ENCODE results near the gene MYOM3. TPM values are rescaled to one million over a fixed set of nuclear protein-coding genes. Genes with fewer than 3 reads are reported as not detected.

Gene MYOM3
- total and polyA plus RNA-seq, 2 of the 13 experiments (the other 11 are each of a cell fraction or from before 2014, with no cell fraction given) = 5.8 to 15.3 TPM

DNA sequence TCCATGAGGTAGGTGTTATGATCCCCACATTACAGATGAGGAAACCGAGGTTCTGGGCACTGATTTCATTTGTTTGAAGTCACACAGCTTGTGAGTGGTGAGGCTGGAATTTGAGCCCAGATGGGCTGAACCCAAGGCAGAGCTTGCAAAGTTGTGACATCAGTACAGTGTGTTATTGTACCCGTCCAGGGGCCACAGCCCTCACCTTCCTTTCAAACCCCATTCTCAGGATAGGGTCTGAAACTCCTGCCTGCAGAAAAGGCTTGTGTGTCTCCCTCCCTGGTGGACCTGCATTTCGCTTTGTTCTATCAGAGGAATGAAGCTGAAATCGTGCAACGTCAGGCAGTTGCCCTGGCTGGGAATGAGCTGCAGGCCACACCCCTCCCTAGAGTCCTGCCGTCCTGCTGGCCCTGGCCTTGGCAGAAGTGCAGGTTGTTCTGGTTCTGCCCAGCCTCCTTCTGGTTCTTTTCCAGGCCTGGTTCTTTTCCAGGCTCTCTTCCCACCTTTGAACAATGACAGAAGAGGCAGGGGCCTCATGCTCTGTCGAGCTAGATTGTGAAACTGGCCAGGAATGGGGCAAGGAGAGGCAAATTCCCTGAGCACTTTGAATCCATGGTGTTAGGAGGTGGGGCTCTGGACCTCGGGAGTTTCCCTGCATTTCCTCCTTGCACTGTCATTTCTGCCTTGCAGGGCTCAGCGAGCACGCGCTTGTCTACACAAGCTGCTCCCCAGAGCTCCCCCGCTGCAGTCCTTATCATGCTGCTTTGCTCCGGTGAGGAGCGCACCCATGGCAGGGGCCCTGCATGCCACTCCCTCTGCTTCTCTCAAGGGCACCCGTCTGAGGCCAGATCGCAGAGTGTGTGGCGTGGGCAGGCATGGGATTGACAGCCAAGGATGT, 8.2 kb upstream of the MYOM3 start (continued):
- TF ChIP-seq, protein P1, sequence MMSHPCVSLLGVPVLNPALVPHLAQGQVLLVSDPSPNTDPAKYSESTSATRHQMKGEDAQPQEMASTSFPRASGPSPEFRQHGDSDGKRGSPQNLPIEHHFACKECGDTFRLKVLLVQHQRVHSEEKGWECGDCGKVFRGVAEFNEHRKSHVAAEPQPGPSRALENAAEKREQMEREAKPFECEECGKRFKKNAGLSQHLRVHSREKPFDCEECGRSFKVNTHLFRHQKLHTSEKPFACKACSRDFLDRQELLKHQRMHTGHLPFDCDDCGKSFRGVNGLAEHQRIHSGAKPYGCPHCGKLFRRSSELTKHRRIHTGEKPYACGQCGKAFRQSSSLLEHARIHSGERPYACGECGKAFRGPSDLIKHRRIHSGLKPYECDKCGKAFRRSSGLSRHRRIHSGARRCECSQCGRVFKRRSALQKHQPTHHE (CRISPR knock-in tag; IDR thresholded peaks at IDR 0.05; ENCODE audit: borderline replicate concordance) = no peak
- no peak for TF ChIP-seq SIN3B (IDR thresholded peaks at IDR 0.05; ENCODE audit: low read length)
- no peak for TF ChIP-seq ZNF883 (CRISPR knock-in tag; IDR thresholded peaks at IDR 0.05; ENCODE audit: not compliant biosample characterization)
- TF ChIP-seq ZNF350 (CRISPR knock-in tag; IDR thresholded peaks at IDR 0.05; ENCODE audit: borderline replicate concordance, low read depth) = peak; percentile 21; the same call in 1 of the 2 replicates
- no peak for TF ChIP-seq MTF2 (CRISPR knock-in tag; IDR thresholded peaks at IDR 0.05; ENCODE audit: borderline replicate concordance)
- TF ChIP-seq, protein P2, sequence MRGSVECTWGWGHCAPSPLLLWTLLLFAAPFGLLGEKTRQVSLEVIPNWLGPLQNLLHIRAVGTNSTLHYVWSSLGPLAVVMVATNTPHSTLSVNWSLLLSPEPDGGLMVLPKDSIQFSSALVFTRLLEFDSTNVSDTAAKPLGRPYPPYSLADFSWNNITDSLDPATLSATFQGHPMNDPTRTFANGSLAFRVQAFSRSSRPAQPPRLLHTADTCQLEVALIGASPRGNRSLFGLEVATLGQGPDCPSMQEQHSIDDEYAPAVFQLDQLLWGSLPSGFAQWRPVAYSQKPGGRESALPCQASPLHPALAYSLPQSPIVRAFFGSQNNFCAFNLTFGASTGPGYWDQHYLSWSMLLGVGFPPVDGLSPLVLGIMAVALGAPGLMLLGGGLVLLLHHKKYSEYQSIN (CRISPR knock-in tag; IDR thresholded peaks at IDR 0.05; ENCODE audit: borderline replicate concordance) = no peak
- TF ChIP-seq ZNF317 (CRISPR knock-in tag; IDR thresholded peaks at IDR 0.05) = peak; percentile 54; the same call in 1 of the 2 replicates
- TF ChIP-seq ZEB1 (IDR thresholded peaks at IDR 0.05; ENCODE audit: insufficient replicate concordance, low read depth) = no peak
- no peak for TF ChIP-seq FOXC1 (CRISPR knock-in tag; IDR thresholded peaks at IDR 0.05; ENCODE audit: borderline replicate concordance)
- no peak for TF ChIP-seq TCF7L2 (IDR thresholded peaks at IDR 0.05; ENCODE audit: low read depth, low read length)
- no peak for TF ChIP-seq RBM39 (IDR thresholded peaks at IDR 0.05; ENCODE audit: low read depth, low read length, poor library complexity, severe bottlenecking)
- 0 out of 2 replicates have a peak, but pooled peaks have one; percentile 36 for TF ChIP-seq RFXANK (CRISPR knock-in tag; IDR thresholded peaks at IDR 0.05)
- TF ChIP-seq, protein P3, sequence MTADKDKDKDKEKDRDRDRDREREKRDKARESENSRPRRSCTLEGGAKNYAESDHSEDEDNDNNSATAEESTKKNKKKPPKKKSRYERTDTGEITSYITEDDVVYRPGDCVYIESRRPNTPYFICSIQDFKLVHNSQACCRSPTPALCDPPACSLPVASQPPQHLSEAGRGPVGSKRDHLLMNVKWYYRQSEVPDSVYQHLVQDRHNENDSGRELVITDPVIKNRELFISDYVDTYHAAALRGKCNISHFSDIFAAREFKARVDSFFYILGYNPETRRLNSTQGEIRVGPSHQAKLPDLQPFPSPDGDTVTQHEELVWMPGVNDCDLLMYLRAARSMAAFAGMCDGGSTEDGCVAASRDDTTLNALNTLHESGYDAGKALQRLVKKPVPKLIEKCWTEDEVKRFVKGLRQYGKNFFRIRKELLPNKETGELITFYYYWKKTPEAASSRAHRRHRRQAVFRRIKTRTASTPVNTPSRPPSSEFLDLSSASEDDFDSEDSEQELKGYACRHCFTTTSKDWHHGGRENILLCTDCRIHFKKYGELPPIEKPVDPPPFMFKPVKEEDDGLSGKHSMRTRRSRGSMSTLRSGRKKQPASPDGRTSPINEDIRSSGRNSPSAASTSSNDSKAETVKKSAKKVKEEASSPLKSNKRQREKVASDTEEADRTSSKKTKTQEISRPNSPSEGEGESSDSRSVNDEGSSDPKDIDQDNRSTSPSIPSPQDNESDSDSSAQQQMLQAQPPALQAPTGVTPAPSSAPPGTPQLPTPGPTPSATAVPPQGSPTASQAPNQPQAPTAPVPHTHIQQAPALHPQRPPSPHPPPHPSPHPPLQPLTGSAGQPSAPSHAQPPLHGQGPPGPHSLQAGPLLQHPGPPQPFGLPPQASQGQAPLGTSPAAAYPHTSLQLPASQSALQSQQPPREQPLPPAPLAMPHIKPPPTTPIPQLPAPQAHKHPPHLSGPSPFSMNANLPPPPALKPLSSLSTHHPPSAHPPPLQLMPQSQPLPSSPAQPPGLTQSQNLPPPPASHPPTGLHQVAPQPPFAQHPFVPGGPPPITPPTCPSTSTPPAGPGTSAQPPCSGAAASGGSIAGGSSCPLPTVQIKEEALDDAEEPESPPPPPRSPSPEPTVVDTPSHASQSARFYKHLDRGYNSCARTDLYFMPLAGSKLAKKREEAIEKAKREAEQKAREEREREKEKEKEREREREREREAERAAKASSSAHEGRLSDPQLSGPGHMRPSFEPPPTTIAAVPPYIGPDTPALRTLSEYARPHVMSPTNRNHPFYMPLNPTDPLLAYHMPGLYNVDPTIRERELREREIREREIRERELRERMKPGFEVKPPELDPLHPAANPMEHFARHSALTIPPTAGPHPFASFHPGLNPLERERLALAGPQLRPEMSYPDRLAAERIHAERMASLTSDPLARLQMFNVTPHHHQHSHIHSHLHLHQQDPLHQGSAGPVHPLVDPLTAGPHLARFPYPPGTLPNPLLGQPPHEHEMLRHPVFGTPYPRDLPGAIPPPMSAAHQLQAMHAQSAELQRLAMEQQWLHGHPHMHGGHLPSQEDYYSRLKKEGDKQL (CRISPR knock-in tag; IDR thresholded peaks at IDR 0.05; ENCODE audit: low read depth) = no peak
- TF ChIP-seq ZNF282 (IDR thresholded peaks at IDR 0.05; ENCODE audit: partially characterized antibody) = no peak
- TF ChIP-seq ZNF207 (IDR thresholded peaks at IDR 0.05; ENCODE audit: borderline replicate concordance) = no peak
- no peak for TF ChIP-seq FOXJ3 (CRISPR knock-in tag; IDR thresholded peaks at IDR 0.05; ENCODE audit: borderline replicate concordance)
- TF ChIP-seq ZNF441 (CRISPR knock-in tag; IDR thresholded peaks at IDR 0.05; ENCODE audit: borderline replicate concordance) = no peak
- TF ChIP-seq, protein P4, sequence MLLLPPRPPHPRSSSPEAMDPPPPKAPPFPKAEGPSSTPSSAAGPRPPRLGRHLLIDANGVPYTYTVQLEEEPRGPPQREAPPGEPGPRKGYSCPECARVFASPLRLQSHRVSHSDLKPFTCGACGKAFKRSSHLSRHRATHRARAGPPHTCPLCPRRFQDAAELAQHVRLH (CRISPR knock-in tag; IDR thresholded peaks at IDR 0.05; ENCODE audit: borderline replicate concordance, low read depth) = no peak
- TF ChIP-seq ZNF747 (CRISPR knock-in tag; IDR thresholded peaks at IDR 0.05; ENCODE audit: borderline replicate concordance) = no peak

All from HepG2 (cell line).